PC-9 (cell line): ENCODE data around the gene AADACL4. TPM values are rescaled to one million over a fixed set of nuclear protein-coding genes. Genes with fewer than 3 reads are reported as not detected.

Experiments
- BruUV-seq: library from RNA; stranded (reverse); fragments of 400-500 nt; replicated peaks from 2 replicates; lab custom pipeline; 2021; lab: Mats Ljungman, UMichigan
- CTCF ChIA-PET: fragments of 300-600 bp; sonication (Branson Sonifier 250); formaldehyde crosslinking; loops from one replicate; lab custom pipeline; 2022; ENCODE audit warnings: antibody characterized with exemption; lab: Charles Lee
- POLR2A ChIA-PET: fragments of 300-600 bp; sonication (Branson Sonifier 250); formaldehyde crosslinking; loops from one replicate; lab custom pipeline; 2022; ENCODE audit warnings: antibody characterized with exemption; ENCODE audit not compliant: unreplicated experiment; lab: Charles Lee
- DNase-seq, 2 experiments: peaks; one replicate each; pipeline versions ENCODE4 v3.0.0 to v3.0.0-alpha.2; 2015 to 2022; ENCODE audit warnings: mixed read lengths in 1 of 2
- H2AFZ ChIP-seq: fragments of 200-600 bp; sonication (generic); 2 replicates; pipeline ENCODE4 v1.8.1; 2017; ENCODE audit warnings: antibody characterized with exemption
- H3F3A ChIP-seq: fragments of 200-600 bp; sonication (generic); 2 replicates; pipeline ENCODE4 v1.8.1; 2017; ENCODE audit warnings: antibody characterized with exemption, mild to moderate bottlenecking, low read depth; ENCODE audit not compliant: insufficient read depth
- H3K27ac ChIP-seq: fragments of 200-600 bp; sonication (generic); 2 replicates; pipeline ENCODE4 v1.6.1; 2016; ENCODE audit warnings: mixed run types
- H3K27me3 ChIP-seq: fragments of 200-600 bp; sonication (generic); 2 replicates; pipeline ENCODE4 v1.6.1; 2016; ENCODE audit warnings: low read depth, mixed run types; ENCODE audit not compliant: insufficient read depth
- H3K36me3 ChIP-seq: fragments of 200-600 bp; sonication (generic); 2 replicates; pipeline ENCODE4 v1.6.1; 2016; ENCODE audit warnings: low read depth, mixed run types
- H3K4me1 ChIP-seq: fragments of 200-600 bp; sonication (generic); replicated peaks from 2 replicates; pipeline ENCODE4 v1.6.1; 2016; ENCODE audit warnings: mixed run types; ENCODE audit not compliant: insufficient read depth
- H3K4me2 ChIP-seq: fragments of 200-600 bp; sonication (generic); 2 replicates; pipeline ENCODE4 v1.6.1; 2017; ENCODE audit warnings: mixed run types
- H3K4me3 ChIP-seq: fragments of 200-600 bp; sonication (generic); 2 replicates; pipeline ENCODE4 v1.6.1; 2016; ENCODE audit warnings: mixed run types
- H3K79me2 ChIP-seq: fragments of 200-600 bp; sonication (generic); 2 replicates; pipeline ENCODE4 v1.6.1; 2017; ENCODE audit warnings: low read depth, mixed run types
- H3K9me2 ChIP-seq: fragments of 200-600 bp; sonication (generic); 2 replicates; pipeline ENCODE4 v1.8.1; 2017; ENCODE audit warnings: mild to moderate bottlenecking; ENCODE audit not compliant: insufficient read depth
- H3K9me3 ChIP-seq: fragments of 200-600 bp; sonication (generic); 2 replicates; pipeline ENCODE4 v1.8.1; 2016; ENCODE audit warnings: low read depth; ENCODE audit not compliant: insufficient read depth
- H4K20me1 ChIP-seq: fragments of 200-600 bp; sonication (generic); 2 replicates; pipeline ENCODE4 v1.8.1; 2017; ENCODE audit not compliant: insufficient read depth
- EZH2 ChIP-seq: fragments of 200-600 bp; sonication (generic); IDR thresholded peaks from 2 replicates; pipeline ENCODE4 v1.8.0; 2017; ENCODE audit warnings: antibody characterized with exemption, low read depth
- intact Hi-C: fragments of 100-400 bp; cut with micrococcal nuclease; formaldehyde crosslinking; loops from one replicate; pipeline ENCODE4 v1.10.0; 2022; ENCODE audit not compliant: unreplicated experiment
- total RNA-seq: library from RNA; stranded (reverse); gene quantifications from 2 replicates; pipeline ENCODE4 v1.2.3, GENCODE V29; 2021
- TF ChIP-seq, protein P1 (sequence below): fragments of 200-600 bp; sonication (generic); conservative IDR thresholded peaks from 2 replicates; pipeline ENCODE4 v1.6.1; 2017; ENCODE audit warnings: mixed run types, antibody characterized with exemption, mild to moderate bottlenecking, moderate library complexity

Gene AADACL4
- total RNA-seq, 1 experiment from 2014 or later: not detected

DNA sequence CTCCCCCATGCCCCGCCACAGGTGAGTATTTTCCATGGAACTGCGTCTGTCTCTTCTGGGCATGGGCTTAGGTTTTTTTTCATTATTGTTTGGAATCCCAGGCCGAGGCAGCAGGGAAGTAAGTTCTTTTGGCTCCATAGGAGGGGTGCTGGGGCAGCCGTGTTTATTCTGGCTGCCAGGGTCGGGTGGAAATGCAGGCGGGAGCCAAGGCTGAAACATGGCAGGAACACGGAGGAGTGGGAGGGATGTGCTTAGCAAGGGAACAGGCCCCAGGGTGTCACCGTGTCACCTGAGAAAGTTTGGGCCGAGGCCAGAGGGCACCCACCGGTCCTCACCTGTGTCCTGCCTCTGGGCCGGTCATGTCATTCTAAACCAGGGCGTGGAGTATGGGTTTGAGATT is 21.4 kb upstream of the AADACL4 start:
- Histone ChIP-seq H3F3A (peaks cover 15% of the 10 kb centered on the region; the same call in 1 of the 2 replicates), H4K20me1 (no peaks in the 10 kb centered on the region), H3K9me2 (no peaks in the 10 kb centered on the region), H3K4me3 (no peak overlapping the region), H3K4me1 (peaks cover 14% of the 10 kb centered on the region), H3K27me3 (no peaks in the 10 kb centered on the region), H3K4me2 (no peak overlapping the region), H3K36me3 (no peaks in the 10 kb centered on the region), H3K79me2 (peaks cover 23% of the 10 kb centered on the region), H3K9me3 (no peaks in the 10 kb centered on the region), H2AFZ (no peak overlapping the region), H3K27ac (no peak overlapping the region)
- no peak for DNase-seq
- CTCF ChIA-PET: no interaction called here
- intact Hi-C loops: no loop called here
- POLR2A ChIA-PET: no interaction called here
- TF ChIP-seq, protein P1, sequence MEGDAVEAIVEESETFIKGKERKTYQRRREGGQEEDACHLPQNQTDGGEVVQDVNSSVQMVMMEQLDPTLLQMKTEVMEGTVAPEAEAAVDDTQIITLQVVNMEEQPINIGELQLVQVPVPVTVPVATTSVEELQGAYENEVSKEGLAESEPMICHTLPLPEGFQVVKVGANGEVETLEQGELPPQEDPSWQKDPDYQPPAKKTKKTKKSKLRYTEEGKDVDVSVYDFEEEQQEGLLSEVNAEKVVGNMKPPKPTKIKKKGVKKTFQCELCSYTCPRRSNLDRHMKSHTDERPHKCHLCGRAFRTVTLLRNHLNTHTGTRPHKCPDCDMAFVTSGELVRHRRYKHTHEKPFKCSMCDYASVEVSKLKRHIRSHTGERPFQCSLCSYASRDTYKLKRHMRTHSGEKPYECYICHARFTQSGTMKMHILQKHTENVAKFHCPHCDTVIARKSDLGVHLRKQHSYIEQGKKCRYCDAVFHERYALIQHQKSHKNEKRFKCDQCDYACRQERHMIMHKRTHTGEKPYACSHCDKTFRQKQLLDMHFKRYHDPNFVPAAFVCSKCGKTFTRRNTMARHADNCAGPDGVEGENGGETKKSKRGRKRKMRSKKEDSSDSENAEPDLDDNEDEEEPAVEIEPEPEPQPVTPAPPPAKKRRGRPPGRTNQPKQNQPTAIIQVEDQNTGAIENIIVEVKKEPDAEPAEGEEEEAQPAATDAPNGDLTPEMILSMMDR: no peak
- no peak for TF ChIP-seq EZH2
- no TSS peak for BruUV-seq

DNA sequence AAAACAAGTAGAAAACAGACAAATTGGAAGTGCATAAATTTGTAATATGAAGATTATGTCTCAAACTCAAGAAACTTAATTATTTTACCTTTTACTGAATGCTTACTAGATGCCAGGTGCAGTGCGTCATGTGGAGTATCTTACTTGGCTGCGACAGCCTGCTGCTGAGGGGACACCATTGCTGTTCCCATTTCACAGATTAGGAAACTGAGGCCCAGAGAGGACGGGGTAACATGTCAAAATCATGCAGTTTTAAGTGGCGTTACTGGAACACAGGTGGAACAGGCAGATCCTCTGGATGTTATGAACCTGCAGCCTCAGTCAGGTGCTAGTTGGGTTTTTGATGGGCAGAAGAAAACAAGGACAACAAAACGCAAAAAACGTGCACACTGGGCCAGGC is 18.6 kb upstream of the AADACL4 start:
- no TSS peak for BruUV-seq
- Histone ChIP-seq H3K27me3 (no peaks in the 10 kb centered on the region), H3K36me3 (no peaks in the 10 kb centered on the region), H3K9me2 (no peaks in the 10 kb centered on the region), H3K4me2 (no peak overlapping the region), H3K4me1 (peaks cover 11% of the 10 kb centered on the region), H3K4me3 (no peak overlapping the region), H2AFZ (no peak overlapping the region), H3F3A (no peaks in the 10 kb centered on the region), H3K27ac (no peak overlapping the region), H4K20me1 (no peaks in the 10 kb centered on the region), H3K79me2 (peaks cover 11% of the 10 kb centered on the region), H3K9me3 (no peaks in the 10 kb centered on the region)
- TF ChIP-seq, protein P1: no peak
- TF ChIP-seq EZH2: no peak
- ChIA-PET CTCF (no interaction called here), POLR2A (no interaction called here)
- no peak for DNase-seq
- intact Hi-C loops: no loop called here

DNA sequence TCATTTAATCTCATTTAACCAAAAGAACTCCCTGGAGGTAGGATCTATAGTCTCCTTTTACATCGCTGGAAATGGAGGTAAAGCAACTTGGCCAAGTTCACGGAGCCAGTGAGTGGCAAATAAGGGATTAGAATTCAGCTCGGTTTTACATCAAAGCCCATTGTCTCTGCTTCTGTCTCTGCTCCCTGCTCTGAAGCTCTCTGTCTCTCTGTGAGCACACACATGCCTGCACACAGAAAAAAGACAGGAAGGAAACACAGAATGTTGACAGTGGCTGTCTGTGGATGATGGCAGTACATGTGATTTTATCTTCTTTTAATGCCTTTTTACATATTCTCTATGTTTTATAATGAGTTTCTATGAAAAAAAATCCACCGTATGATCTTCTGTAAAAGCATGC is 17.0 kb upstream of the AADACL4 start:
- no peak for DNase-seq
- Histone ChIP-seq H3K36me3 (no peaks in the 10 kb centered on the region), H3K27me3 (no peaks in the 10 kb centered on the region), H3K9me3 (no peaks in the 10 kb centered on the region), H3K4me3 (no peak overlapping the region), H3K9me2 (no peaks in the 10 kb centered on the region), H4K20me1 (no peaks in the 10 kb centered on the region), H3K79me2 (no peaks in the 10 kb centered on the region), H2AFZ (no peak overlapping the region), H3K27ac (no peak overlapping the region), H3K4me2 (no peak overlapping the region), H3K4me1 (no peaks in the 10 kb centered on the region), H3F3A (no peaks in the 10 kb centered on the region)
- ChIA-PET CTCF (no interaction called here), POLR2A (no interaction called here)
- intact Hi-C loops: no loop called here
- BruUV-seq: no TSS peak
- TF ChIP-seq, protein P1: no peak
- TF ChIP-seq EZH2: no peak
